Activated naive CD8-positive, alpha-beta T cell treated with anti-CD3 and anti-CD28 coated beads for 36 hours (primary cell): Measurements from ENCODE around the gene CUX1. TPM values are rescaled to one million over a fixed set of nuclear protein-coding genes. Genes with fewer than 3 reads are reported as not detected.
"Not testable (repeated sequence)": the region's sequence is repeated elsewhere in the genome, so short reads cannot be mapped to it uniquely, and the experiment has no call there.

Experiments
- DNase-seq: peaks from one replicate; pipeline ENCODE4 v3.0.0; 2021
- H3K27ac Mint-ChIP-seq: one replicate; pipeline ENCODE4 v1.8.0; 2022; ENCODE audit warnings: mild to moderate bottlenecking, moderate library complexity, mixed read lengths
- H3K27me3 Mint-ChIP-seq: one replicate; pipeline ENCODE4 v1.8.0; 2022; ENCODE audit warnings: mild to moderate bottlenecking, mixed read lengths
- H3K36me3 Mint-ChIP-seq: one replicate; pipeline ENCODE4 v1.8.0; 2021; ENCODE audit warnings: mild to moderate bottlenecking, mixed read lengths
- H3K4me1 Mint-ChIP-seq: one replicate; pipeline ENCODE4 v1.8.0; 2021; ENCODE audit warnings: mixed read lengths
- H3K4me3 Mint-ChIP-seq: one replicate; pipeline ENCODE4 v1.8.0; 2022; ENCODE audit warnings: mild to moderate bottlenecking, moderate library complexity, mixed read lengths
- H3K9me3 Mint-ChIP-seq: one replicate; pipeline ENCODE4 v1.8.0; 2022; ENCODE audit warnings: mixed read lengths
- total RNA-seq, 2 experiments: library from RNA; stranded (reverse); gene quantifications; one replicate each; pipeline ENCODE4 v1.2.3, GENCODE V29; 2021

Gene CUX1
- total RNA-seq, 2 experiments from 2014 or later, result 14.2 to 14.5 TPM

DNA sequence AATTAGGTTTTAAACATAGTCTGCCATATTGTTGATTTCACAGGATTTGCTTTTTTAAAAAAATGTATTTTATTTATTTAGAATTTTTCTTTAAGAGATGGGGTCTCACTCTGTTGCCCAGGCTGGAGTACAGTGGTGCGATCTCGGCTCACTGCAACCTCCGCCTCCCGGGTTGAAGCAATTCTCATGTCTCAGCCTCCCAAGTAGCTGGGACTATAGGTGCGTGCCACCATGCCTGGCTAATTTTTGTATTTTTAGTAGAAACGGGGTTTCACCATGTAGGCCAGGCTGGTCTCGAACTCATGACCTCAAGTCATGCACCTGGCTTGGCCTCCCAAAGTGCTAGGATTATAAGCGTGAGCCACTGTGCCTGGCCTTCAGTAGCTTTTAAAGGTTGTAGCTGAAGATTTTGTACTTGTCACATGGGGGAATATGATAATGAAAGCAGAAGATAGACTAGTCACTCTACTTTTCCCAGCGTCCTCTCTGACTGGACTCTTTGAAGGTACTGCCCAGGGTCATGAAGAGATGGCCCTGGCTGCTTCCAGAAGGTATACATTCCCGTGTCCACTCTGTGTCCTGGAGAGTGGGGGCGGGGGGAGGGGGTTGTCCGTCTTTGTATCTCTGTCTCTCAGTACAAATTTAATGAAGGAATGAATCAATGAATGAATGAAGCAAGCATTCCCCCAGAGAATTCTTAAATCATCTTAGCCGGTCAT lies 194.8 kb downstream of the CUX1 start:
- not testable (repeated sequence) for H3K27me3 Mint-ChIP-seq, H3K4me1 Mint-ChIP-seq, H3K9me3 Mint-ChIP-seq, H3K4me3 Mint-ChIP-seq, H3K27ac Mint-ChIP-seq, H3K36me3 Mint-ChIP-seq, DNase-seq

DNA sequence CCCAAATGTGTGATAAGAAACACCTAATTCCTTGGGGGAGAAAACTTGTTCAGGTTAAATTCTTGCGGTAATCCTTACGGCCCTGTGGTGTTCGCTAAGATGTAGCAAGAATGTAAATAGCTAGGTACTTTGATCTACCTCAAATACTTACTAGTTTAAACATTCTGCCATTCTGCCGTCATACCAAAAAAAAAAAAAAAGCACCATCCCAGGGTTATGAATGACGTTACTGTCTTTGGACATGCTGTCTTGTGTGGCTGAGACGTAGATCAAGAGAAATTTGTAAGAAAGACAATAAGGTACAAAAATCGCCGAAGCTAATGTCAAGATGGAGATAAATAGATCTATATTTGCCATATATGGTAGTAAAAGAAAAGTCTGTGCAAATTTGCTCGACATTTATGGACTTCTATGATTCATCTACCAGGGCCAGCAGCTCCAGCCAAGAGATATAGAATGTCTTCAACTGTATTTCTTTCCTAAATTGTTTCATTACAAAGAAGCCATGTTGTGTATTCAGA lies 195.6 kb downstream of the CUX1 start:
- Mint-ChIP-seq H3K4me3 (no peak overlapping the region), H3K36me3 (peaks cover 3% of the 10 kb centered on the region), H3K9me3 (no peaks in the 10 kb centered on the region), H3K27me3 (no peaks in the 10 kb centered on the region), H3K4me1 (no peaks in the 10 kb centered on the region), H3K27ac (no peak overlapping the region)
- DNase-seq, result no peak

DNA sequence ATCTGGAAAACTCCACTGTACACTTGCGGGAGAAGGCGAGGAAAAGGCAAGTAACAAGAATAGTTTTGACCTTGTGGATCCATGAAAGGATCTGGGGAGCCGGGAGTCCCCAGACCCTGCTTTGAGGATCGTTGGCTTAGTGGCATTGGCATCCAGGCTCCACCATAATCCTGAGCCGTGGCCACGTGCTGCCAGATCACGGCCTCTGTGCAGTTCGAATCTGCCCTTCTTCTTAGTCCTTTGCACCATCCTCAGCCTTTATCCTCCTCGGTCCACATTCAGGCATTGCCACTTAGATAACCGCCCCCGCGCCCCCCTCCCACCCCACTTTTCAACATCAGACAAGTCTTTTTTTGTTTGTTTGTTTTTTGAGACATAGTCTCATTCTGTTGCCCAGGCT lies 201.4 kb downstream of the CUX1 start:
- DNase-seq, result no peak
- H3K27me3 Mint-ChIP-seq, result no peaks in the 10 kb centered on the region
- no peaks in the 10 kb centered on the region for H3K9me3 Mint-ChIP-seq
- no peak overlapping the region for H3K27ac Mint-ChIP-seq
- peaks cover 3% of the 10 kb centered on the region for H3K36me3 Mint-ChIP-seq
- H3K4me1 Mint-ChIP-seq, result peaks cover 10% of the 10 kb centered on the region
- no peak overlapping the region for H3K4me3 Mint-ChIP-seq

DNA sequence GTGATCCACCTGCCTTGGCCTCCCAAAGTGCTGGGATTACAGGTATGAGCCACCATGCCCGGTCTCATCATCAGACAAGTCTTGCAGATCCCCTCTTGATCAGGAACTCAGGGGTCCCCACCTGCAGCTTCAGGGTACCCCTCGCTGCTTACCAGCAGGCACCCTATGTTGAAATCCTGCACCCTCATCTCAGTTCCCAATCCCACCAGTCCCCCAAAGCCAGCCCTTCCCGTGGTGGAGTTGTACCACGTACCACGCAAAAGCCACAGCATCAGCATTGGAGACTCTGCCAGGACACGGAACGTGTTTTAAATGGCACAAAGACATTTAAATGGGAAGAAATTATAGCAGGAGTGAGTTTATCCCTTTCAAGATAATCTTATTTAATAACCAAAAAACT lies 202.0 kb downstream of the CUX1 start:
- Mint-ChIP-seq H3K27me3 (no peaks in the 10 kb centered on the region), H3K27ac (no peak overlapping the region)

DNA sequence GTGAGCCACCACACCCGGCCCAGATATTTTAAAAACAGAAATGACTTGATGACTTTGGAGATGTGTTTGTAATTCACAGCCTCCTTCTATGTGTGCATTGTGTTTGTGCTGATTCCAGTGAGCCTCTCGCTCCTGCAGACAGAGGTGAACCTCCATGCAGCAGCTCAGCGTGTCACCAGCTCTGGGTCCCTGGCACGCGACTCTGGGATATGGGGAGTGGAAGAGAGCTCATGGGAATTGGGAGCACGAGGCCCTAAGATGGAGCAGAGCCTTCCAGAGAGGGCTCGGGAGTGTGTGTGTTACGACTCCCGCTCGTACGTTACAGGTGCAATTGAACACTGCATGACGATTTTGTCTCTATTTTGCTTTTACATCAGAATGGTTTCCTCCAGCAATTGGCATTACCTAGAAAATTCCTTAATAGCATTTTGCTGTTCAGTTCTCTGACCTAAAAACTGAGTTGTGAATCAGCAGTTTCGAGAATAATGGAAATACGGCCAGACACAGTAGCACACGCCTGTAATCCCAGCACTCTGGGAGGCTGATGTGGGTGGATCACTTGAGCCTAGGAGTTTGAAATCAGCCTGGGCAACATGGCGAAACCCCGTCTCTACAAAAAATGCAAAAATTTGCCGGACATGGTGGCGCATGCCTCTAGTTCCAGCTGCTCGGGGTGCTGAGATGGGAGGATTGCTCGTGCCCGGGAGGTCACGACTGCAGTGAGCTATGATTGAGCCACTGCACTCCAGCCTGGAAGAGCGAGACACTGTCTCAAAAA lies 204.6 kb downstream of the CUX1 start:
- Mint-ChIP-seq H3K9me3 (no peaks in the 10 kb centered on the region), H3K36me3 (no peaks in the 10 kb centered on the region), H3K27me3 (no peaks in the 10 kb centered on the region), H3K4me3 (no peak overlapping the region), H3K27ac (no peak overlapping the region), H3K4me1 (peaks cover 17% of the 10 kb centered on the region)
- no peak for DNase-seq

More for the DNA sequence above, 202.0 kb downstream of the CUX1 start:
- H3K4me3 Mint-ChIP-seq, result no peak overlapping the region
- peaks cover 14% of the 10 kb centered on the region for H3K4me1 Mint-ChIP-seq
- H3K36me3 Mint-ChIP-seq, result peaks cover 3% of the 10 kb centered on the region
- no peak for DNase-seq
- no peaks in the 10 kb centered on the region for H3K9me3 Mint-ChIP-seq

DNA sequence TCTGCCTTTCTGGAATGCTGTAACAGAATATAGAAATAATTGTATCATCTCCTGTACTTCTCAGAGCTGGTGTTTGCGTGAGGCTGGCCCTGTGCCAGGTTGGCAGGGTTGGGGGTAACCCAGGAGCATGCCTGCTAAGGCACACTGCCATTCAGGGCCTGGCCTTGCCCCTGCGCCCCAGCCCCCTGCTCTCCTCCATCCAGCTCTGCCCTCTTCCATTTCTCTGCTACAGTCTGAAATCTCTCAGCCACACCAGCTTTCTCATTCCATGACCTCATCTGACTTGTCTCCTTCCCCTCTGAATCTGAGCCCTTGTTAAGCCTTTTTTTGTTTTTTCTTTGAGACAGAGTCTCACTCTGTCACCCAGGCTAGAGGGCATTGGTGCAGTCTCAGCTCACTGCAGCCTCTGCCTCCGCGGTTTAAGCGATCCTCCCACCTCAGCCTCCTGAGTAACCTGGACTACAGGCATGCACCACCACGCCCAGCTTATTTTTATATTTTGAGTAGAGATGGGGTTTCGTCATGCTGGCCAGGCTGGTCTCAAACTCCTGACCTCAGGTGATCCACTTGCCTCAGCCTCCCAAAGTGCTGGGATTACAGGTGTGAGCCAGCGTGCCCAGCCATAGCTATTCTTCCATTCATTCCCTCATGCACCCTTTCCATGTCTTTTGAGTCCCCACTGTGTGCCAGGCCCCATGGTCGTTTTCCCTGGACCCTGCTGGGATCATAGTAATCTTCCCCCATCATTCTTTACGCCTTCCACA lies 206.8 kb downstream of the CUX1 start:
- H3K27ac Mint-ChIP-seq, result no peak overlapping the region
- H3K27me3 Mint-ChIP-seq, result no peaks in the 10 kb centered on the region
- no peaks in the 10 kb centered on the region for H3K9me3 Mint-ChIP-seq
- H3K4me3 Mint-ChIP-seq, result no peak overlapping the region
- DNase-seq, result no peak
- H3K4me1 Mint-ChIP-seq, result peaks cover 25% of the 10 kb centered on the region
- H3K36me3 Mint-ChIP-seq, result peaks cover 4% of the 10 kb centered on the region

DNA sequence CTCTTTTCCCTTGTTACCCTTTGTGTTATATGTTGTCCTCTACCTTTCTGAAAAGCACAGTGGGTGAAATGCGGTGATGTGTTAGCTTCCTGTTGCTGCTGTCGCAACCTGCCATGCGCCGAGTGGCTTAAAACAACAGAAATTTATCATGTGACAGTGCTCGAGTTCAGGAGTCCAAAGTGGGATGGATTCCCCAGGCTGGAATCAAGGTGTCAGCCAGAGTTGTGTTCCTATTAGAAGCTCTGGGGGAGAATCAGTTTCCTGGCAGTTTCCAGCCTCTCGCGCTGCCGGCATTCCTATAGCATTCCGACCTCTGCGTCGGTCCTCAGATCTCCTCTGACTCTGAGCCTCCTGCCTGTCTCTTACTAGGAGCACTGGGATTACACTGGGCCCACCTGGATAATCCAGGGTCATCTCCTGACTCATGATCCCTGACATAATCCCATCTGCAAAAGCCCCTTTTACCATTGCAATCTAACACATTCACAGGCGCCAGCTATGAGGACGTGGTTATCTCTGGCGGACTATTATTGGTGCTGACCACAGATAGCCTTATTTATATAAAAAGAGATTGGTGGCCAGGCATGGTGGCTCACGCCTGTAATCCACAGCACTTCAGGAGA lies 207.5 kb downstream of the CUX1 start:
- no peaks in the 10 kb centered on the region for H3K9me3 Mint-ChIP-seq
- H3K36me3 Mint-ChIP-seq, result peaks cover 4% of the 10 kb centered on the region
- no peak overlapping the region for H3K4me3 Mint-ChIP-seq
- no peak for DNase-seq
- H3K4me1 Mint-ChIP-seq, result peaks cover 25% of the 10 kb centered on the region
- no peaks in the 10 kb centered on the region for H3K27me3 Mint-ChIP-seq
- no peak overlapping the region for H3K27ac Mint-ChIP-seq

DNA sequence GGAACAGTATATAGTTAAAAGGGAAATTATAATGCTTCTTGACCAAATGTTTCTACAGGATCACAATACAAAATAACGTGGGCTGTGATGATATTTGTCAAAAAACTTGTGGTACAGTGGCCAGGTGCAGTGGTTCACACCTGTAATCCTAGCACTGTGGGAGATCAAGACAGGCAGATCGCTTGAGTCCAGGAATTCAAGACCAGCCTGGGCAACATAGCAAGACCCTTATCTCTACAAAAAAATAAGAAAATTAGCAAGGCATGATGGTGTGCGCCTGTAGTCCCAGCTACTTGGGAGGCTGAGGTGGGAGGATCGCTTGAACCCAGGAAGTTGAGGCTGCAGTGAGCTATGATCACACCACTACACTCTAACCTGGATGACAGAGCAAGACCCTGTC lies 208.4 kb downstream of the CUX1 start:
- DNase-seq, H3K9me3 Mint-ChIP-seq, H3K36me3 Mint-ChIP-seq, H3K27me3 Mint-ChIP-seq, H3K4me3 Mint-ChIP-seq, H3K27ac Mint-ChIP-seq: not testable (repeated sequence)
- H3K4me1 Mint-ChIP-seq, result peaks cover 25% of the 10 kb centered on the region

DNA sequence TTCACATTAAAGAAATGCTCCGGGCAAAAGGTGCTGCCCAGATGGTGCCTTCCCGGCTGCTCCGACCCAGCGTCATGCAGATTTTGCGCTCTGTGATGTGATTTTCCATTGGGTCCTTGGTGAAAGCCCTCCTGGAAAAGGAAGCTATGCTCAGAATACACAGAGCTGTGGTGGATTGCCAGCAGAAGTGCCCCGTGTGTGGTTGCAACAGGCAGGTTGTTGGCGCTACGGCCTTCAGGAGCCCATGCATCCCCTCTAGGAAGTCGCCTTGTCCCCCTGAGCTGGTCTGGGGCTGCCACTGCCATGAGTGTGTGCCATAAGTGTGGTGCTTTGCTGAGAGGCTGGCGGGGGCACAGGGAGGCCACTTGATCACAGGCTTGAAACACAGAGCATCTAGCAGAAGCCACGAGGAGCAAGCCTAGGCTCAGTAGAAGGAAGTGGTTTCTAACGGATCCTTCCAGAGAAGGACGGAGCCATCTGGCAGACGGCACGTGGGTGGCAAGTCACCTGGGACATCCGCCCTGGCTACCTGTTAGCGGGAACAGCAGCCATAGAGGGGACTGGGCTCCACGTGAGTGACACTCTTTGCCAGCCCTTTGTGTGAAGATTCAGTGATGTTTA lies 210.9 kb downstream of the CUX1 start:
- H3K9me3 Mint-ChIP-seq, result no peaks in the 10 kb centered on the region
- no peaks in the 10 kb centered on the region for H3K27me3 Mint-ChIP-seq
- no peak overlapping the region for H3K4me3 Mint-ChIP-seq
- peaks cover 4% of the 10 kb centered on the region for H3K36me3 Mint-ChIP-seq
- peaks cover 21% of the 10 kb centered on the region for H3K4me1 Mint-ChIP-seq
- peak; percentile 24 for DNase-seq
- H3K27ac Mint-ChIP-seq, result no peak overlapping the region

DNA sequence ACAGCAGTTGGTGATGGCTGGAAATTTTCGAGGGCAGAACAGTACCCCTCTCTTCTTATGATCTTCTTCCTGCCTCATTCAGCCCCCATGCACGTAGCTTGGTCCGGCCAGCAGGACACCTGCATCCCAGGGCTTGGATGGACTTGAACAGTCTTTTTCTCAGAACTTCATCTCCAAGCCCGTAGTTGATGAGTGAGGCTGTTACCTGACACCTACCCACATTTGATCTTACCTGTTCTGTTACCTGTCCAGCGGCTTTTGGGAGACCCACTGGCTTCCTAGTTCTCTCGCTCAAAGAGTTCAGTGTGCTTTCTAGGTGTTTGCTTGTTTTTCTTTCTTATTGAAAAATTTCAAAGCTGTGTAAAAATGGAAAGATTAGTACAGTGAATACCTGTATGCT lies 212.2 kb downstream of the CUX1 start:
- Mint-ChIP-seq H3K27ac (no peak overlapping the region), H3K9me3 (no peaks in the 10 kb centered on the region), H3K4me3 (no peak overlapping the region), H3K36me3 (peaks cover 4% of the 10 kb centered on the region), H3K27me3 (no peaks in the 10 kb centered on the region), H3K4me1 (peaks cover 10% of the 10 kb centered on the region)
- no peak for DNase-seq

DNA sequence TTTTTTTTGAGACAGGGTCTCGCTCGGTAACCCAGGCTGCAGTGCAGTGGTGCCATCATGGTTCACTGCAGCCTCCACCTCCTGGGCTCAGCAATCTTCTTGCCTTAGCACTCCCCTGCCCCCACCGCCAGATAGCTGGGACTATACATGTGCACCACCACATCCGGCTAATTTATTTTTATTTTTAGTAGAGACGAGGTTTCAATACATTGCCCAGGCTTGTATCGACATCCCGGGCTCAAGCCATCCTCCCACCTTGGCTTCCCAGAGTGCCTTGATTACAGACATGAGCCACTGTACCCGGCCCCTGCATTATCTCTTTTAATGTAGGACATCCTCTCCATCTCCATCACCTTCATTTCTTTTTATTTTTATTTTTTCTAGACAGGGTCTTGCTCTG lies 213.3 kb downstream of the CUX1 start:
- peaks cover 4% of the 10 kb centered on the region for H3K36me3 Mint-ChIP-seq
- no peak overlapping the region for H3K27ac Mint-ChIP-seq

DNA sequence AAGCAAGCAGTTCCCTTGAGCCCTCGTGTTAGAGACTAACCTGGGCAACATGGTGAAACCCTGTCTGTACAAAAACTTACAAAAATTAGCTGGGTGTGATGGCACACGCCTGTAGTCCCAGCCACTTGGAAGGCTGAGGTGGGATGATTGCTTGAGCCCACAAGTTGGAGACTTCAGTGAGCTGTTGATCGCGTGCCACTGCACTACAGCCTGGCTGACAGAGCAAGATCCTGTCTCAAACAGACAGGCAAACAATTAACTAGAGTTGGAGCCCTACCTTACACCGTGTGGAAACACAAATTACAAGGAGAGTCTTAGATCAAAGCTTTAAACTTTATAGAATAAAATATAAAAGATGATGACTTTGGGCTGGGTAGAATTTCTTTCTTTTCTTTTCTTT lies 219.5 kb downstream of the CUX1 start:
- no peaks in the 10 kb centered on the region for H3K27me3 Mint-ChIP-seq
- no peak for DNase-seq
- H3K4me1 Mint-ChIP-seq, result no peaks in the 10 kb centered on the region
- no peak overlapping the region for H3K27ac Mint-ChIP-seq
- H3K4me3 Mint-ChIP-seq, result no peak overlapping the region
- no peaks in the 10 kb centered on the region for H3K36me3 Mint-ChIP-seq
- no peaks in the 10 kb centered on the region for H3K9me3 Mint-ChIP-seq

More for the DNA sequence above, 213.3 kb downstream of the CUX1 start:
- no peak for DNase-seq
- peaks cover 8% of the 10 kb centered on the region for H3K4me1 Mint-ChIP-seq
- H3K9me3 Mint-ChIP-seq, result no peaks in the 10 kb centered on the region
- H3K27me3 Mint-ChIP-seq, result no peaks in the 10 kb centered on the region
- H3K4me3 Mint-ChIP-seq, result no peak overlapping the region

DNA sequence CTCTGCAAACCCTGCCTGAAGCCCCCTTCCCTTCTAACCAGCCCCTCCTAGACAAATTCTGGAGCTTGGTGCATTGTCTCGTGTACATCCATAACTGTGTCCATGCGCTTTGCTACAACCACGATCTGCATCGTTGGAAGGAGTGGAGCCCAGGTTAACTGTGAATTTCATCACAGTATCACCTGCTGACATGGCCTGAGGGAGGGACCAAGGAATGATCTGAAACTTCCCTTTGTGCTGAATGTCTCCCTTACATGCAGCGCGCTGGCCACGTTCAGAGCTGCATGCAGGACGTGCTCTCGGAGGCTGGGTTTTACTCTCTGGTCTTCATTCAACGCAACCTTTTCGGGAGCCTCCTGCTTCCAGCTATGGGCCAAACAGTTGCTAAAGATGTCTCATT lies 222.3 kb downstream of the CUX1 start:
- Mint-ChIP-seq H3K9me3 (no peaks in the 10 kb centered on the region), H3K27me3 (no peaks in the 10 kb centered on the region), H3K27ac (no peak overlapping the region), H3K36me3 (no peaks in the 10 kb centered on the region), H3K4me1 (peaks cover 15% of the 10 kb centered on the region), H3K4me3 (no peak overlapping the region)
- no peak for DNase-seq

DNA sequence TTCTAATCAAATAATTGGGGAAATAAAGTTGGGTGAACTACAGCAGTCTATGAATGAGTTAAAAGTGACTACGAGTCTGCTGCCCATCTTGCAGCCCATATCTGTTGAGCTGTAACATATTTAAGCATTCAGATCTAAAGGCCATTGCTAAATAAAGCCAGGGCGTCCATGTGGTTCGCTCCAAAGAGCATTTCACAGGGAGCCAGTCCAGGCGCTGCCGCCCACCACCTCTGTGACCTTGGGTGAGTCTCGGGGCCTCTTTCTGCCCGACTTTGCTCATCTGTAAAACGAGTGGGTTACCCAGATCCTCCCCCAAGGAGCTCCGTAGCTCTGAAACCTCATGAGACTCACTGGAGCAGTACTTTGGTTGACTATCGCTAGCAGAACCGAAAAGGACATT lies 223.1 kb downstream of the CUX1 start:
- Mint-ChIP-seq H3K4me3 (no peak overlapping the region), H3K4me1 (peaks cover 18% of the 10 kb centered on the region), H3K9me3 (no peaks in the 10 kb centered on the region), H3K27me3 (no peaks in the 10 kb centered on the region), H3K36me3 (no peaks in the 10 kb centered on the region), H3K27ac (no peak overlapping the region)
- no peak for DNase-seq
